NB4 (cell line): ENCODE data around the gene CCDC126.

Source experiments
- DNase-seq: peaks from one replicate; pipeline ENCODE4 v3.0.0; 2010; ENCODE audit warnings: low read depth
- H3K4me3 ChIP-seq: one replicate; pipeline ENCODE4 v1.5.1; 2011; ENCODE audit warnings: mild to moderate bottlenecking, low read depth, low read length, moderate library complexity
- MYC ChIP-seq: IDR thresholded peaks from 2 replicates; pipeline ENCODE4 v1.6.1; 2011; ENCODE audit warnings: low read depth, low read length
- POLR2A ChIP-seq: IDR thresholded peaks from 2 replicates; pipeline ENCODE4 v1.6.1; 2011; ENCODE audit warnings: mild to moderate bottlenecking; ENCODE audit not compliant: insufficient read length; ENCODE audit errors: extremely low read depth
- TF ChIP-seq, protein P1 (sequence below): IDR thresholded peaks from 2 replicates; pipeline ENCODE4 v1.6.1; 2011; ENCODE audit warnings: low read depth, low read length
- TF ChIP-seq, protein P2 (sequence below): IDR thresholded peaks from one replicate; pipeline ENCODE4 v1.5.1; 2012; ENCODE audit warnings: low read depth, low read length

The CCDC126 gene

GRCh38 chr7:23604296-23604640, 7.1 kb downstream of the CCDC126 start:
- no peak overlapping the region for H3K4me3 ChIP-seq
- TF ChIP-seq, protein P1, sequence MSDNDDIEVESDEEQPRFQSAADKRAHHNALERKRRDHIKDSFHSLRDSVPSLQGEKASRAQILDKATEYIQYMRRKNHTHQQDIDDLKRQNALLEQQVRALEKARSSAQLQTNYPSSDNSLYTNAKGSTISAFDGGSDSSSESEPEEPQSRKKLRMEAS, result no peak
- TF ChIP-seq MYC (no peak), POLR2A (no peak)
- TF ChIP-seq, protein P2, sequence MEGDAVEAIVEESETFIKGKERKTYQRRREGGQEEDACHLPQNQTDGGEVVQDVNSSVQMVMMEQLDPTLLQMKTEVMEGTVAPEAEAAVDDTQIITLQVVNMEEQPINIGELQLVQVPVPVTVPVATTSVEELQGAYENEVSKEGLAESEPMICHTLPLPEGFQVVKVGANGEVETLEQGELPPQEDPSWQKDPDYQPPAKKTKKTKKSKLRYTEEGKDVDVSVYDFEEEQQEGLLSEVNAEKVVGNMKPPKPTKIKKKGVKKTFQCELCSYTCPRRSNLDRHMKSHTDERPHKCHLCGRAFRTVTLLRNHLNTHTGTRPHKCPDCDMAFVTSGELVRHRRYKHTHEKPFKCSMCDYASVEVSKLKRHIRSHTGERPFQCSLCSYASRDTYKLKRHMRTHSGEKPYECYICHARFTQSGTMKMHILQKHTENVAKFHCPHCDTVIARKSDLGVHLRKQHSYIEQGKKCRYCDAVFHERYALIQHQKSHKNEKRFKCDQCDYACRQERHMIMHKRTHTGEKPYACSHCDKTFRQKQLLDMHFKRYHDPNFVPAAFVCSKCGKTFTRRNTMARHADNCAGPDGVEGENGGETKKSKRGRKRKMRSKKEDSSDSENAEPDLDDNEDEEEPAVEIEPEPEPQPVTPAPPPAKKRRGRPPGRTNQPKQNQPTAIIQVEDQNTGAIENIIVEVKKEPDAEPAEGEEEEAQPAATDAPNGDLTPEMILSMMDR, result no peak
- DNase-seq, result no peak

- no peak overlapping the region for H3K4me3 ChIP-seq
- TF ChIP-seq MYC (no peak), POLR2A (no peak)
- TF ChIP-seq, protein P2, result no peak
- TF ChIP-seq, protein P1, result no peak
- no peak for DNase-seq
These were observed 9.9 kb downstream of the CCDC126 start for GRCh38 chr7:23607130-23607529.

- H3K4me3 ChIP-seq, result no peak overlapping the region
- DNase-seq, result no peak
- TF ChIP-seq, protein P2, result no peak
- TF ChIP-seq POLR2A (no peak), MYC (no peak)
- TF ChIP-seq, protein P1, result no peak
These were observed 10.7 kb downstream of the CCDC126 start for GRCh38 chr7:23607866-23608265.

- H3K4me3 ChIP-seq, result no peak overlapping the region
- TF ChIP-seq, protein P2, result no peak
- TF ChIP-seq POLR2A, result no peak
- TF ChIP-seq, protein P1, result no peak
- no peak for TF ChIP-seq MYC
- DNase-seq, result no peak
These were observed 18.1 kb downstream of the CCDC126 start for GRCh38 chr7:23615331-23615730.

GRCh38 chr7:23616593-23616992, 19.4 kb downstream of the CCDC126 start:
- TF ChIP-seq, protein P1, result no peak
- no peak for TF ChIP-seq POLR2A
- TF ChIP-seq, protein P2, result no peak
- no peak for TF ChIP-seq MYC
- no peak overlapping the region for H3K4me3 ChIP-seq
- DNase-seq, result no peak

GRCh38 chr7:23617482-23617881, 20.3 kb downstream of the CCDC126 start:
- no peak for DNase-seq
- no peak for TF ChIP-seq POLR2A
- TF ChIP-seq, protein P2, result no peak
- TF ChIP-seq, protein P1, result no peak

More at GRCh38 chr7:23617482-23617881, 20.3 kb downstream of the CCDC126 start:
- no peak overlapping the region for H3K4me3 ChIP-seq
